ENCODE data around the gene KRTAP10-3.

KRTAP10-3 gene

GRCh38 chr21:44526096-44526997, 32.2 kb downstream of the KRTAP10-3 start:
- POLR2A ChIA-PET (ENCODE audit: low non-redundant PET), result no interaction called here
- no peak for TF ChIP-seq CTCF (conservative IDR thresholded peaks at IDR 0.05; ENCODE audit: low read depth)
- CTCF ChIA-PET, result no interaction called here
- no peak overlapping the region for H3K27ac ChIP-seq
- DNase-seq (ENCODE audit: low spot score), result no peak

DNA sequence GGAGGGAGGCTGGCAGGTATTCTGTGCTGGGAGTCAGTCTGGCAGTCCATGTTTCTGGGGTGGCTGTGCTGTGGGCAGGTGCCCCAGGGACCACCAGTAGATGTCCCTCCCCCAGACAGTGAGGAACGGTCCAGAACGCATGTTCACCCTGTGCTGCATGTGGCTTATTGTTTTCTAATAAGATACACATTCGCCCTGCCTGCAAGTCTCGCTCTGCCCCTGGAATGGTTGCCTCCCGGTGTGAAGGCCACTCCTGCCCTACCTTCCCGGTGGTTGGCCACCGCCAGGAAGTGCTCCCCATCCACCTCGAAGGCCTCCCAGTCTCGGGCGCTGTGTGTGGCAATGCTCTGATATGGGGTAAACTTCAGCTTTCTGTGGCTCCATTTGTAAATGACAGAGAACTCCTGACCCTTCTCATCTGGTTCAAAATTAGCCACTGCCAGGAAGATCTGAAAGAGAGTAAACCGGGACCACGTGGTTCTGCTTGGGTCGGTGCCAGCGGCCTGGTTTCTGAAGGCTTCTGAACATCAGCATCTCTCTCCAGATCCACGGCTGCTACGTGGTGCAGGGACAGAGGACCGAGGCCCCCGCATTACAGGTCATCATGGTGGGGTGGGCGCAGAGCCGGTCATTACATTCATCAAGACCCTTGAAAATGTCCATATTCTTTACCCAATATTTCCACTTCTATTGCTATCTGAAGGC, 33.1 kb downstream of the KRTAP10-3 start:
- ChIA-PET CTCF (no interaction called here), POLR2A (ENCODE audit: low non-redundant PET) (no interaction called here)
- H3K27ac ChIP-seq, result no peak overlapping the region
- no peak for TF ChIP-seq CTCF (conservative IDR thresholded peaks at IDR 0.05; ENCODE audit: low read depth)
- no peak for DNase-seq (ENCODE audit: low spot score)

DNA sequence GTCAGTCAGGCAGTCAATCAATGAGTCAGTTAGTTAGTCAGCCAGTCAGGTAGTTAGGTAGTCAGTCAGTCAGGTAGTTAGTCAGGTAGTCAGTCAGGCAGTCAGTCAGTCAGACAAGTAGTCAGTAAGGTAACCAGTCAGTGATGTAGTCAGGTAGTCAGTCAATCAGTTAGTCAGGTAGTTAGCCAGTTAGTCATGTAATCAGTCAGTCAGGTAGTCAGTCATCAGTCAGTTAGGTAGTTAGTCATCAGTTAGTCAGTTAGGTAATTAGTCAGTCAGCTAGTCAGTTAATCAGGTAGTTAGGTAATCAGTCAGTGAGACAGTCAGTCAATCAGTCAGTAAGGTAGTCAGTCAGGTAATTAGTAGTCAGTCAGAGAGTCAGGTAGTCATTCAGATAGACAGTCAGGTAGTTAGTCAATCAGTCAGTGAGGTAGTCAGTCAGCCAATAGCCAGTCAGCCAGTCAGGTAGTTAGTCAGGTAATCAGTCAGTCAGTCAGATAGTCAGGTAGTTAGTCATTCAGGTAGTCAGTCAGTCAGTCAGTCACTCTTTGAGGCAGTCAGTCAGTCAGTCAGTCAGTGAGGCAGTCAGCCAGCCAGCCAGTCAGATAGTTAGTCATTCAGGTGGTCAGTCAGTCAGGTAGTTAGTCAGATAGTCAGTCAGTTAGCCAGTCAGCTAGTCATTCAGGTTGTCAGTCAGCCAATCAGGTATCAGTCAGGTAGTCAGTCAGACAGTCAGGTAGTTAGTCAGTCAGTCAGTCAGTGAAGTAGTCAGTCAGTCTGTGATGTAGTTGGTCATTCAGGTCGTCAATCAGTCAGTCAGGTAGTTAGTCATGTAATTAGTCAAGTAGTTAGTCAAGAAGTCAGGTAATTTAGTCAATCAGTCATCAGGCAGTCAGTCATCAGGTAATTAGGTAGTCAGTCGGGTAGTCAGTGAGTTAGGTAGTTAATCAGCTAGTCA, 33.9 kb downstream of the KRTAP10-3 start:
- no peak overlapping the region for H3K27ac ChIP-seq
- DNase-seq (ENCODE audit: low spot score), result no peak
- ChIA-PET CTCF (no interaction called here), POLR2A (ENCODE audit: low non-redundant PET) (no interaction called here)
- no peak for TF ChIP-seq CTCF (conservative IDR thresholded peaks at IDR 0.05; ENCODE audit: low read depth)

DNA sequence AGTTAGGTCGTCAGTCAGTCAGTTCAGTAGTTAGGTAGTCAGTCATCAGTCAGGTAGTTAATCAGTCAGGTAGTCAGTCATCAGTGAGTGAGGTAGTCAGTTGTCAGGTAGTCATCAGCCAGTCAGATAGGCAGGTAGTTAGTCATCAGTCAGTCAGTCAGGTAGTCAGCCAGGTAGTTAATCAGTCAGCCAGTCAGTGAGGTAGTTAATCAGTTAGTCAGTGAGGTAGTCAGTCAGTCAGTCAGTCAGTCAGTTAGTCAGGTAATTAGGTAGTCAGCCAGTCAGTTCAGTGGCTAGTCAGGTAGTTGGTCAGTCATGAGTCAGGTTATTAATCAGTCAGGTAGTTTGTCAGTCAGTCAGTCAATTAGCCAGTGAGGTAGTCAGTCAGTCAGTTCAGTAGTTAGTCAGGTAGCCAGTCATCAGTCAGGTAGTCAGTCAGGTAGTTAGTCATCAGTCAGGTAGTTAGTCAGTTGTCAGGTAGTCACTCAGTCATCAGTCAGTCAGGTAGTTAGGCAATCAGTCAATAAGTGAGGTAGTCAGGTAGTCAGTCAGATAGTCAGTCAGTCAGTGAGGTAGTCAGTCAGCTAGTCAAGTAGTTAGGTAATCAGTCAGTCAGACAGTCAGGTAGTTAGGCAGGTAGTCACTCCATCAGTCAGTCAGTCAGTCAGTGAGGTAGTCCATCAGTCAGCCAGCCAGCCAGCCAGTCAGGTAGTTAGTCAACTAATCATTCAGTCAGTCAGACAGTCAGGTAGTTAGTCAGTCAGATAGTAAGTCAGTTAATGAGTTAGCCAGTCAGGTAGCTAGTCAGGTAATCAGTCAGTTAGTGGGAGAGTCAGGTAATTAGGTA, 34.8 kb downstream of the KRTAP10-3 start:
- no peak for DNase-seq (ENCODE audit: low spot score)
- CTCF ChIA-PET, result no interaction called here
- H3K27ac ChIP-seq, result no peak overlapping the region
- TF ChIP-seq CTCF (conservative IDR thresholded peaks at IDR 0.05; ENCODE audit: low read depth), result no peak
- POLR2A ChIA-PET (ENCODE audit: low non-redundant PET), result no interaction called here

DNA sequence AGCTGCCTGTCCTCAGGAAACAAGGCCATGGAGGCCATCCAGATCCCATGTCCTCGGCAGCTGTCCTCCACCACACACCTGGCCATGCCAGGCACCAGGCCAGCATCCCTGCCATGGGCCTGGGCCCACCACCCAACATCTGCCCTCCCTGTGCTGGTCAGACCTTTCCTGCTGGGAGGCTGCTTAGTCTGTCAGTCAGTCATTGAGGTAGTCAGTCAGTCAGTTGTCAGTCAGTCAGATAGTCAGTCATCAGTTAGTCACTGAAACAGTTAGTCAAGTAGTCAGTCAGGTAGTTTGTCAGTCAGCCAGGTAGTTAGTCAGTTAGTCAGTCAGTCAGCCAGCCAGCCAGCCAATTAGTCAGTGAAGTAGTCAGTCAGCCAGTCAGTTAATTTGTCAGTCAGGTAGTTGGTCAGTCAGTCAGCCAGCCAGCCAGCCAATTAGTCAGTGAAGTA, 35.8 kb downstream of the KRTAP10-3 start:
- POLR2A ChIA-PET (ENCODE audit: low non-redundant PET), result no interaction called here
- DNase-seq (ENCODE audit: low spot score), result no peak

More for the DNA sequence above, 35.8 kb downstream of the KRTAP10-3 start:
- no peak overlapping the region for H3K27ac ChIP-seq
- no peak for TF ChIP-seq CTCF (conservative IDR thresholded peaks at IDR 0.05; ENCODE audit: low read depth)
- CTCF ChIA-PET, result no interaction called here

Data from RWPE1 (cell line).